ENCODE results near the gene BGLAP.

Gene BGLAP

DNA sequence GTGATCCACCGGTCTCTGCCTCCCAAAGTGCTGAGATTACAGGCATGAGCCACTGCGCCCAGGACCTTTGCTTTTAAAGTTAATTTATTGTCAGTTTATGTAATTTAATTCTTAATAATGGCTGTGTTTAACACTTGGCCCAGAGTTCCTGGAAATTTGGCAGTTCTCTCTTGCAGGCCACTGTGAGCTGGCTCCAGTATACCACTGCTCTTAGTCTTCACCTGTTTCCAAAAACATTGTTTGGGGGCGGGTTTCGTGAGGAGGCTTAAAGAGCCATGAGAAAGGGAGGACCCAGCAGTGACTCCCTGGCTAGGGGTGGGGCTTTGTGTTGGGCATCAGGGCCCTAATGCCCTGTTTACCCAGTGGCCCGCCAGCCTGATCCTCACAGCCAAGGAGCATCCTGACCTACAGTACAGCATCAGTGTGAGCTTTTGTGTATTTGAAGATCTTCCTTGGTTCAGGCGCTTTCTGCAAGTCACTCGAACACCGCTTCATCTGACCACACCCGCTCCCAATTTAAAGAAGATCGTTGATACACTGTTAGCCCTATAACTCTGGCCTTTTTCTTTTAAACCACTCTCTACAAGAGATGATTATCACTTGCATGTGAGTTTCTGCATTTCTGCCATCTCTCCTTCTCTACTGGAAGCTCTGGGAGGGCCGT lies 12.0 kb upstream of the BGLAP start:
- Histone ChIP-seq H3K36me3 (replicated peaks) (peaks cover 10% of the 10 kb centered on the region), H3K4me3 (ENCODE audit: low read depth, low read length) (no peak overlapping the region), H3K27me3 (replicated peaks) (no peaks in the 10 kb centered on the region), H3K27ac (no peak overlapping the region)
- DNase-seq = no peak
- TF ChIP-seq, protein P1, sequence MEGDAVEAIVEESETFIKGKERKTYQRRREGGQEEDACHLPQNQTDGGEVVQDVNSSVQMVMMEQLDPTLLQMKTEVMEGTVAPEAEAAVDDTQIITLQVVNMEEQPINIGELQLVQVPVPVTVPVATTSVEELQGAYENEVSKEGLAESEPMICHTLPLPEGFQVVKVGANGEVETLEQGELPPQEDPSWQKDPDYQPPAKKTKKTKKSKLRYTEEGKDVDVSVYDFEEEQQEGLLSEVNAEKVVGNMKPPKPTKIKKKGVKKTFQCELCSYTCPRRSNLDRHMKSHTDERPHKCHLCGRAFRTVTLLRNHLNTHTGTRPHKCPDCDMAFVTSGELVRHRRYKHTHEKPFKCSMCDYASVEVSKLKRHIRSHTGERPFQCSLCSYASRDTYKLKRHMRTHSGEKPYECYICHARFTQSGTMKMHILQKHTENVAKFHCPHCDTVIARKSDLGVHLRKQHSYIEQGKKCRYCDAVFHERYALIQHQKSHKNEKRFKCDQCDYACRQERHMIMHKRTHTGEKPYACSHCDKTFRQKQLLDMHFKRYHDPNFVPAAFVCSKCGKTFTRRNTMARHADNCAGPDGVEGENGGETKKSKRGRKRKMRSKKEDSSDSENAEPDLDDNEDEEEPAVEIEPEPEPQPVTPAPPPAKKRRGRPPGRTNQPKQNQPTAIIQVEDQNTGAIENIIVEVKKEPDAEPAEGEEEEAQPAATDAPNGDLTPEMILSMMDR (IDR thresholded peaks at IDR 0.05; ENCODE audit: low read depth, low read length, missing control alignments) = no peak
- in situ Hi-C loops (cut with HindIII; ENCODE audit: low pct_ligation_motif_present, low sequenced_read_pairs) = no loop called here

DNA sequence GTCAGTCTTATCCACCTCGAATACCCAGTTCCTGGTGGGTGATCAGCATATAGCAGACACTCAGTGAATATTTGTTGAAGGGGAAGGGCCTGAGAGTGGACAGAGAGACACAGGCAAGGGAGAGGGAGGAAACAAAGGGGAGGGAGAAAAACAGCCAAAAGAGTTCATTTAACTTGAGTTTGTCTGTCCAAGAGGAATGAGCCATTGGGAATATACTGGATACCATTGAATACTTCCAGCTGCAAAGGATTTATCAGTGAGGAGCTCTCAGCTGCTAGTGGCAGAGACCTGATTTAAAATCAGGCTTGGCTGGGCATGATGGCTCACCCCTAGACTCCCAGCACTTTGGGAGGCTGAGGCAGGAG lies 11.5 kb upstream of the BGLAP start:
- in situ Hi-C loops (cut with HindIII; ENCODE audit: low pct_ligation_motif_present, low sequenced_read_pairs) = no loop called here
- TF ChIP-seq, protein P1 (IDR thresholded peaks at IDR 0.05; ENCODE audit: low read depth, low read length, missing control alignments) = no peak
- DNase-seq = no peak
- peaks cover 10% of the 10 kb centered on the region for H3K36me3 ChIP-seq (replicated peaks)
- H3K27me3 ChIP-seq (replicated peaks) = no peaks in the 10 kb centered on the region
- no peak overlapping the region for H3K27ac ChIP-seq
- no peak overlapping the region for H3K4me3 ChIP-seq (ENCODE audit: low read depth, low read length)

DNA sequence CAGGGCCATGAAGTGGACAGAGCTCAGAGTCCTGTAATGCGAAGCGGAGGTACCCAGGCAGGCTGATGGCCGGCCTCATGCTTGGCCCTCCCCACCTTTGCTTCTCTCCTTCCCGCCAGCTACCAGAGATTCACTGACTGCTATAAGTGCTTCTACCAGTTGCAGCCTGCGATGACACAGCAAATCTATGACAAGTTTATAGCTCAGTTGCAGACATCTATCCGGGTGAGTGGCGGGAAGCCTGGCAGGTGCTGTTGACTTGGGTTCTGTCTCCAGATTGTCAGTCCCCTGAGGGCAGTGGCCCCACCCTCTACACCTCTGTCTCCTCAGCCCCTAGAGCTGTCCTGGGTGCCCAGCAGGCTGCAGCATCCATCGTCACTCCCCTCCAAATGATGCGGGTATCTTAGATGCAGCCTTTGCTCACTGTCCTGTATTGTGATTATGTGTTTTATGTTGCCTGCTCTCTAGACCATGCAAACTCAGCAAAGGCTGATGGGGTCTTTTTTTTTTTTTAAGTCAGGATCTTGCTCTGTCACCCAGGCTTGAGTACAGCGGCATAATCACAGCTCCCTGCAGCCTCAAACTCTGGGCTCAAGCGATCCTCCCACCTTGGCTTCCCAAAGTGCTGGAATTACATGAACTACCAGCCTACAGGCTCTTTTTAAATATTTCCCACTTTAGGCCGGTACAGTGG lies 9.6 kb upstream of the BGLAP start:
- Histone ChIP-seq H3K36me3 (replicated peaks) (peaks cover 19% of the 10 kb centered on the region), H3K27me3 (replicated peaks) (no peaks in the 10 kb centered on the region), H3K4me3 (ENCODE audit: low read depth, low read length) (no peak overlapping the region), H3K27ac (no peak overlapping the region)
- TF ChIP-seq, protein P1 (IDR thresholded peaks at IDR 0.05; ENCODE audit: low read depth, low read length, missing control alignments) = no peak
- in situ Hi-C loops (cut with HindIII; ENCODE audit: low pct_ligation_motif_present, low sequenced_read_pairs) = no loop called here
- DNase-seq = no peak

DNA sequence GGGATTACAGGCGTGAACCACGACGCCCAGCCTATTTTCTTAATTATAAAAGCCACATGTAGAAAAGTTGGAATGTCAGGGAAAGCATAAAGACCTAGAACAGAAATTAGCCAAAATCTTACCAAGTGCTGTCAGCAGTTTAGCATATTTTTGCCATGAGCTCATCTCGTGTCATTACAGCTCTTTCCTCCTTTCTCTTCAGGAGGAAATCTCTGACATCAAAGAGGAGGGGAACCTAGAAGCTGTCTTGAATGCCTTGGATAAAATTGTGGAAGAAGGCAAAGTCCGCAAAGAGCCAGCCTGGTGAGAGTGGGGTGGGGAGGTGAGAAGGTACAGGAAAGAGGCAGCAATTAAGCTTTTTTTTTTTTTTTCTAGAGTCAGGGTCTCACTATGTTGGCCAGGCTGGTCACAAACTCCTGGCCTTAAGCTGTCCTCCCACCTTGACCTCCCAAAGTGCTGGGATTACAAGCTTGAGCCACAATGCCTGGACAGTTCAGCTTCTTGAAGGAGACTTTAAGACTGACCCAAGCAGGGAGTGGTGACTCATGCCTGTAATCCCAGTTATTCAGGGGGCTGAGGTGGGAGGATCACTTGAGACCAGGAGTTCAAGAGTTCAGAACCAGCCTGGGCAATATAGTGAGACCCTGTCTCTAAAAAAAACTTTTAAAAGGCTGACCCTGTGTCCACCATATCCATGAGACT lies 8.4 kb upstream of the BGLAP start:
- Histone ChIP-seq H3K36me3 (replicated peaks) (peaks cover 15% of the 10 kb centered on the region), H3K27me3 (replicated peaks) (no peaks in the 10 kb centered on the region), H3K27ac (peak overlapping the region; percentile 81), H3K4me3 (ENCODE audit: low read depth, low read length) (no peak overlapping the region)
- in situ Hi-C loops (cut with HindIII; ENCODE audit: low pct_ligation_motif_present, low sequenced_read_pairs) = no loop called here
- TF ChIP-seq, protein P1 (IDR thresholded peaks at IDR 0.05; ENCODE audit: low read depth, low read length, missing control alignments) = no peak
- peak; percentile 72 for DNase-seq

DNA sequence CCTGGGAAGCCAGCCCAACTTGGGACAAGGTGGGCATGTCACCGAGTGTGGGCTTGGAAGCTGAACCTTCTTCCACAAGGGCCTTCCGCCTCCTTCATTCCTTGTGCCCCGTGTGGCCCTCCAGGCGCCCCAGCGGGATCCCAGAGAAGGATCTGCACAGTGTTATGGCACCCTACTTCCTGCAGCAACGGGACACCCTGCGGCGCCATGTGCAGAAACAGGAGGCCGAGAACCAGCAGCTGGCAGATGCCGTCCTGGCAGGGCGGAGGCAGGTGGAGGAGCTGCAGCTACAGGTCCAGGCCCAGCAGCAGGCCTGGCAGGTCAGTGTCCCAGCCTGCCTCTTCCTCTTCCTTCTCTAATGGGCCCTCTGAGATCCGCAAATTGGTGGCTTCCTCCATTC lies 5.8 kb upstream of the BGLAP start:
- no peak overlapping the region for H3K4me3 ChIP-seq (ENCODE audit: low read depth, low read length)
- in situ Hi-C loops (cut with HindIII; ENCODE audit: low pct_ligation_motif_present, low sequenced_read_pairs) = no loop called here
- H3K36me3 ChIP-seq (replicated peaks) = peaks cover 11% of the 10 kb centered on the region
- TF ChIP-seq, protein P1 (IDR thresholded peaks at IDR 0.05; ENCODE audit: low read depth, low read length, missing control alignments) = no peak
- H3K27ac ChIP-seq = no peak overlapping the region
- no peak for DNase-seq
- H3K27me3 ChIP-seq (replicated peaks) = no peaks in the 10 kb centered on the region

All from brain microvascular endothelial cell (primary cell).